Amniotic stem cell (primary cell): Measurements from ENCODE around the gene MAP2K1.

ENCODE experiments used
- DNase-seq: peaks from one replicate; lab custom pipeline; 2025; lab: John Stamatoyannopoulos, UW

Gene MAP2K1

DNA sequence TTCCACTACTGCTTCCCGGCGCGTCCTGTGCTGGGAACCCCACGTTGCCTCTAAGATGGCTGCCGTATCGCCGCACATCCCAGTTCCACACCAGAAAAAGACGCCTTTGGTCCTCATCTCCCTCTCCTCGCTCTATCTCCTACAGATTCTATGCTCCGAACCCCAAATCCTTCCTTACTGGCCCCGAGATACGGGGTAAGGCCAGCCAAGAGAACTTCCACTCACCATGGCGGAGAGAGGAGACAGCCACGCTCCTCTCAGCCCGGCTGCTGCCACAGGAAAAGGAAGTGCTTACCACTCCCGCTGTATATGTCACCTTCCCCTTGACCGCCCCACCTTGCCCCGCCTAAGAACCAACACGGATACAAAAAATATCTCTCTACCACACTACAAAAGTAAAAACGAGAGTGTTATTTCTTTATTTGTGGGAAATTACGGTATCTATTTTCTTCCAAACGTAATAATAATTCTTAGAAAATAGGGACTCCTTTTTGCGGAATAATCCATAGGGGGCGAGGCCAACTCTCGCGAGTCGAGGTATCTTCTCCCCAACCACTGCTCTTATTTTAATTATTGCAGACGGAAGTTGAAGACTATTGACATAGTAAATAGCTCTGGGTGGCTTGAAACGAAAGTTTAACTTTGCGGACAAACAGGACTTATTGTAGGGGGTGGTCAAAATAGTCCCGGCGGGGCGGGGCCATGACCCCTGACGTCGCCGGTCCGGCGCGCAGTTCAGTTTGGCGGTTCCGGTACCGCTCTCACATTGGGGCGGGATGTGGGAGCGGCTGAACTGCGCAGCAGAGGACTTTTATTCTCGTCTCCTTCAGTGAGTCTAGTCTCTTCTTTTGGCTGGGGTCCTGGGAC lies 118.1 kb downstream of the MAP2K1 start, which contains the start of the genes RPL4 and ZWILCH:
RPL4 (minus strand) TSS at position 293 of the 867 bp plus-strand sequence; CDS start at position 228, 65 bp downstream.
ZWILCH (plus strand) TSS at position 764 of the 867 bp plus-strand sequence; CDS start at position 777, 13 bp downstream.
- peak; percentile 62 for DNase-seq

DNA sequence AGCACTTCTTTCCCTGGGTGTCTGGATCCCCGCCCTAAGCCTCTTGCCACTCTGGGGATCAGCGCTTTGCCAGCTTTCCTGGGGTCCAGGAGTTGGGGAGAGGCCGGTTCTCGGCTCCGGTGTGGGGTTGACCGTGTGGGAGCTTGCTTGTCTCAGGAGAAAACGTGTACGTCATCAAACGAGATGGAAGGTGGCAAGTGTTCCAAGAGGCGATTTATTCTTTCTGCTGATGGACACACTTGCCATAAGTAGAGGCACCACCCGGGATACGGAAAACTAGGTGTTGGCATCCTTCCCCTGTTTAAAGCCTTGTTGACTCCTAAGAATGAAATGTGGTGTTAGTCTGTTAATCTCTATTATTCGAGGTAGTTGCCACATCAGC lies 118.7 kb downstream of the MAP2K1 start:
- DNase-seq = no peak

- no peak for DNase-seq
Measured at GRCh38 chr15:66505818-66506217, 119.1 kb downstream of the MAP2K1 start.

DNA sequence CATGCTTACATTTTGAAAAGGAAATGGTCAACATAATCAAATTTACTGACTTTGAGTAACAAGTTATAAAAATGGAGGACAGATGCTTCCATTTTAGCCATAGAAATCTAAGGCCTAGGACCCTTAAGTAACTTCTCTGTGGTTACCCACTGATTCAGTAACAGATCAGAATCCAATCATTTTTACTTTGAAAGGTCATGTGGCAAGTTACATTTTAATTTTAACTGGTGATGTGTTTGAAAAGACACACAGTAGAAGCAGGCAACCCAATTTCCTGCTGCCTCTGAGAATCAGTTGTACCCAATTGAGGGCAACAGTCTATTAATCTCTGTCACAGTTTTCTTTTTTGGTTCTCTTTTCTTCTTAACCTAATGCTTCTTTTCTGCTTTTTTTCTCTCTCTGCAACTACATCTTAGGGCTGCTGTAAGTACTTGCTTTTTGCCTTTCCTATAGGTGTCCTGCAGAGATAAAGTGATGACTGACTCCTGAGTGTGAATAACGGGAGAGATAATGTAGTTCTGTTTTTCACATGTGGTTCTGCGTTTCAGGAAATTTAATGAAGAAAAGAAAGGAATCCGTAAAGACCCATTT lies 121.7 kb downstream of the MAP2K1 start:
- DNase-seq = no peak

DNA sequence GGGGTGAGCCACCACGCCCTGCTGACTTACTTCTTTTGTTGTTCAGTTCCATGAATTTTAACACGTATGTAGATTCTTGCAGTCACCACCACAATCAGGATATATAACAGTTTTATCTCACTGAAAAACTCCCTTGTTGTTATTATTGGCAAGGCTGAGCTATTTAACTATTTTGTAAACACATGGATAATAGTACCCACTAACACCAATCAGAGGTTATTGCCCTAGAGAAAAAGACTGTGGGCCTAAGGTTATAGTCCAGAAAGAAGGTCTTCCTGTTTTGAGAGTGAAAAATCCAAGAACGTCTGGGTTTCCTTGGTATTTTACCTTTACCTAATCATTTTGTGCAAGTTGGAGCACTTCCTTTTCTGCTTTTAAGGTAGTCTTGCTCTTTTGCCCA lies 127.9 kb downstream of the MAP2K1 start:
- DNase-seq = no peak

DNA sequence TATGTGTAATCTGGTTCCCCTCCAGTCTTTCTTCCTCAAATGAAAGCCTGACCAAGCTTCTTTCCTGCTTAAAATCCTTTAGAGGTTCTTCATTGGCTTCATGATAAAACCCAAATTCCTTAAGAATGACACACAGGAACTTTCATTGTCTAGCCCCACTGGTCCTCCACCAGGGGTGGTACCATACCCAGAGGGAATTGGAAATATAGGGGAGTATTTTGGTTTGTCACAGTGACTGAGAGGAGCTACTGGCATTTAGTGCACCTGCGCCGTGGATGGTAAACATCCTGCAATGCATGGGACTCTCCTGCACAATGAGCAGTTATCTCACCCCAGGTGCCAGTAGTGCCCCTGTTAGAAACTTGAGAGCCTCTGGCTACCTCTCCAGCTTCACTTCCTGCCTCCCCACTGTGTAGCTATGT lies 129.2 kb downstream of the MAP2K1 start:
- no peak for DNase-seq

- no peak for DNase-seq
Measured at GRCh38 chr15:66523926-66524325, 137.2 kb downstream of the MAP2K1 start.

- DNase-seq = no peak
Measured at GRCh38 chr15:66524838-66525237, 138.1 kb downstream of the MAP2K1 start.

GRCh38 chr15:66535056-66535455 lies 148.3 kb downstream of the MAP2K1 start:
- no peak for DNase-seq
